ENCODE measurements around the gene ARGLU1.

ARGLU1 gene

DNA sequence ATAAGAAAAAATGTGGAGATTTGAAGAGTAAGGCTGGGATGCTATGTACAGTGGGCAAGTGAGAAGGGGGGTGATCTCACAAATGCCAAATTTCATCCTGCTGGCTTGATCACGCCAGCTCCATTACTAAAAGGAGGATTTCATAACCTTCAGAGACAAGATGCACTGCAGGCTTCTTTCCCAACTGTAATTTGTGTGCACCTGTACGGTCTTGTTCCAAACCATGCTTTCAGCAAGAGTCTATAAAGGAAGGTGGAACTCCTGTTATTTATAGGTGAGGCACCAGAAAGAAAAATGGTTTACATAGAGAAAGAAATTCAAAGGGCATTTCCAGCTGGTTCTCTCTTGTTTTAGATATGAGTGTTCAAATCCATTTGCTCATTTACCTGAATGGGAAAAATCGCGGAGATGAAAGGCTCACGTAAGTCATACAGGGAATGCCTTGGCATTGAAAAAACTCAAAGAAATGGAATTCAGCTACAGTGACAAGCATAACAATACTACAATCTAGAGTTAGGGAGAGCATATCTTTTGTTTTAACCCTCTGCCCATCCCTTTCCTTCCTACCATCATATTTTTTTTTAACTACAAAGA is 45.7 kb downstream of the ARGLU1 start:
- no peak overlapping the region for H3K27ac ChIP-seq
- TF ChIP-seq ZFX (IDR thresholded peaks at IDR 0.05; ENCODE audit: borderline replicate concordance), result no peak
- TF ChIP-seq CTCF (IDR thresholded peaks at IDR 0.05), result no peak

GRCh38 chr13:106521095-106521799 is 46.7 kb downstream of the ARGLU1 start:
- TF ChIP-seq CTCF (IDR thresholded peaks at IDR 0.05) (no peak), ZFX (IDR thresholded peaks at IDR 0.05; ENCODE audit: borderline replicate concordance) (no peak)
- H3K27ac ChIP-seq, result no peak overlapping the region

DNA sequence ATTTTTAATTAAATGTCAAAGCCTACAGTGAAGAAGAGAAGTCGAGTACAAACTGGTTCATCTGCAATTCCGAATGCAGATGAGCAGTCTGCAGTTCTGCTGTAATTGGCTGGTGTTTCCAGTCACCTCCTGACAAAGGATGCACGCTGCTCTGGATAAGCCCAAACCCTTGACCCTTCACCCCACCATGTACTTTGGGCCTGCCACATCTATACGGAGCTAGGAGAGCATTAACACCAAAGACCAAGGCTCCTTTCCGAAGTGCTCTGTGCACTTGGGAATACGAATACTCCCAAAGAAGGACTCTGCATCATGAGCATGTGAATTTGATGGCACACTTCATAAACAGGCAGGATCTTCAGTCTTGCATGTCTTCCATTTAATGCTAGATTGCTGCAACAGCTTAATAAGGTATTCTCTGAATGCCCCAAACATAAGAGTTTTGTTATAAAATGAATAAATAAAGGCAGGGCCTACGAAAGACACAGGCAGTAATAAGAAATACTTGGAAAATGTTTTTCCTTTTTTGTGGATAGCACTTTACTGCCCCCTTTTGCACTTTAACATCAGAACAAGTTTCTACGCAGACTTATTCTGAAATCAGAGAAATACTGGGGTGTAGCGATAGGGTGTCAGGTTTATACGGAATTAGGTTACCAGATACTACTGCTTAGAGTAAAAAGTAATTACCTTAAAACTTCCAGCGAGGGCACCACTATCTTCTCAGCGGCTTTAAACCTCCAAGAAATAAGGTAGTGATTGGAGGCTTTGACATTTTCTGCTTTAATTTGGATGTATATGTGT is 47.5 kb downstream of the ARGLU1 start:
- TF ChIP-seq CTCF (IDR thresholded peaks at IDR 0.05) (peak; percentile 19; the same call in 1 of the 2 replicates), ZFX (IDR thresholded peaks at IDR 0.05; ENCODE audit: borderline replicate concordance) (no peak)
- H3K27ac ChIP-seq, result no peak overlapping the region

- TF ChIP-seq CTCF (IDR thresholded peaks at IDR 0.05) (no peak), ZFX (IDR thresholded peaks at IDR 0.05; ENCODE audit: borderline replicate concordance) (no peak)
- H3K27ac ChIP-seq, result no peak overlapping the region
Observed at GRCh38 chr13:106518512-106518911, 49.4 kb downstream of the ARGLU1 start.

GRCh38 chr13:106517109-106517847 is 50.7 kb downstream of the ARGLU1 start:
- no peak overlapping the region for H3K27ac ChIP-seq
- no peak for TF ChIP-seq ZFX (IDR thresholded peaks at IDR 0.05; ENCODE audit: borderline replicate concordance)
- no peak for TF ChIP-seq CTCF (IDR thresholded peaks at IDR 0.05)

GRCh38 chr13:106515635-106516254 is 52.2 kb downstream of the ARGLU1 start:
- TF ChIP-seq CTCF (IDR thresholded peaks at IDR 0.05) (no peak), ZFX (IDR thresholded peaks at IDR 0.05; ENCODE audit: borderline replicate concordance) (no peak)
- H3K27ac ChIP-seq, result no peak overlapping the region

All from 22Rv1 (cell line).